ENCODE results near the gene LURAP1L.

The LURAP1L gene

GRCh38 chr9:12777121-12778022 is 2.6 kb downstream of the LURAP1L start:
- DNase-seq = no peak

GRCh38 chr9:12778389-12778788 is 3.6 kb downstream of the LURAP1L start:
- no peak for DNase-seq

- no peak for DNase-seq
Observed at GRCh38 chr9:12781226-12781733, 6.5 kb downstream of the LURAP1L start.

- no peak for DNase-seq
Observed at GRCh38 chr9:12783767-12784460, 9.1 kb downstream of the LURAP1L start.

GRCh38 chr9:12784461-12785259 is 9.8 kb downstream of the LURAP1L start:
- peak; percentile 78 for DNase-seq

- no peak for DNase-seq
Observed at GRCh38 chr9:12785260-12785770, 10.5 kb downstream of the LURAP1L start.

GRCh38 chr9:12785941-12786340 is 11.1 kb downstream of the LURAP1L start:
- DNase-seq = no peak

GRCh38 chr9:12790001-12790400 is 15.2 kb downstream of the LURAP1L start:
- no peak for DNase-seq

GRCh38 chr9:12790883-12791282 is 16.1 kb downstream of the LURAP1L start:
- no peak for DNase-seq

GRCh38 chr9:12794101-12794799 is 19.4 kb downstream of the LURAP1L start:
- DNase-seq = no peak

- DNase-seq = no peak
Observed at GRCh38 chr9:12796601-12797000, 21.8 kb downstream of the LURAP1L start.

GRCh38 chr9:12797037-12797436 is 22.2 kb downstream of the LURAP1L start:
- no peak for DNase-seq

- no peak for DNase-seq
Observed at GRCh38 chr9:12798066-12798770, 23.4 kb downstream of the LURAP1L start.

GRCh38 chr9:12801187-12801586 is 26.4 kb downstream of the LURAP1L start:
- DNase-seq = no peak

- DNase-seq = no peak
Observed at GRCh38 chr9:12801663-12802062, 26.8 kb downstream of the LURAP1L start.

GRCh38 chr9:12802093-12802492 is 27.3 kb downstream of the LURAP1L start:
- no peak for DNase-seq

GRCh38 chr9:12808569-12808968 is 33.7 kb downstream of the LURAP1L start:
- DNase-seq = no peak

GRCh38 chr9:12809720-12810119 is 34.9 kb downstream of the LURAP1L start:
- DNase-seq = no peak

- no peak for DNase-seq
Observed at GRCh38 chr9:12811935-12812334, 37.1 kb downstream of the LURAP1L start.

- no peak for DNase-seq
Observed at GRCh38 chr9:12812710-12813109, 37.9 kb downstream of the LURAP1L start.

- no peak for DNase-seq
Observed at GRCh38 chr9:12813533-12813932, 38.7 kb downstream of the LURAP1L start.
